HCT116 (cell line): ENCODE measurements around the gene PSMG3. TPM values are rescaled to one million over a fixed set of nuclear protein-coding genes. Genes with fewer than 3 reads are reported as not detected.

Experiments
- ATAC-seq: fragments of 200-7000 bp; cut with Tn5 transposase; 2 replicates; pipeline ENCODE4 v1.9.1; 2020; ENCODE audit warnings: mild to moderate bottlenecking, moderate library complexity
- BruUV-seq: library from RNA; stranded (reverse); fragments of 400-500 nt; replicated peaks from 2 replicates; lab custom pipeline; 2021; lab: Mats Ljungman, UMichigan
- CTCF ChIA-PET: fragments of 300-600 bp; sonication (Branson Sonifier 250); formaldehyde crosslinking; loops from one replicate; lab custom pipeline; 2021; ENCODE audit warnings: antibody characterized with exemption; lab: Charles Lee
- POLR2A ChIA-PET: fragments of 300-600, 350-600 bp; sonication (Branson Sonifier 250); formaldehyde crosslinking; loops from one replicate; lab custom pipeline; 2021; ENCODE audit warnings: antibody characterized with exemption; lab: Charles Lee
- RAD21 ChIA-PET, 2 experiments: fragments of 300-600 bp; sonication (Branson Sonifier 250); formaldehyde crosslinking; loops; one replicate each; lab custom pipeline; 2023; ENCODE audit warnings: low total read pairs in 2 of 2; ENCODE audit not compliant: uncharacterized antibody in 2 of 2, unreplicated experiment in 2 of 2, low non-redundant PET in 1 of 2; lab: Charles Lee
- DNase-seq: peaks from one replicate; pipeline ENCODE4 v3.0.0-alpha.2; 2010; ENCODE audit warnings: low read depth, low spot score
- H2AFZ ChIP-seq: fragments of 200-600 bp; shearing (Covaris generic), sonication (generic); 2 replicates; pipeline ENCODE4 v1.6.1; 2017; ENCODE audit warnings: low read depth, mixed run types, mixed read lengths, antibody characterized with exemption, low read length; ENCODE audit not compliant: poor library complexity, severe bottlenecking
- H3K27ac ChIP-seq: 2 replicates; pipeline ENCODE4 v1.5.1; 2012; ENCODE audit warnings: low read depth, low read length
- H3K27me3 ChIP-seq: fragments of 200-600 bp; sonication (generic); 2 replicates; pipeline ENCODE4 v1.6.1; 2016; ENCODE audit warnings: mixed run types, low read length, mixed read lengths; ENCODE audit not compliant: insufficient read depth
- H3K36me3 ChIP-seq, 2 experiments: fragments of 200-500 bp in 1 of 2; fragments of 200-600 bp in 1 of 2; sonication (Bioruptor generic) in 1 of 2; sonication (generic) in 1 of 2; 2 replicates each; pipeline versions ENCODE4 v1.5.1 to v1.6.1; 2014 to 2016; ENCODE audit warnings: low read length in 2 of 2, inconsistent platforms in 1 of 2, mixed read lengths in 1 of 2, mixed run types in 1 of 2; ENCODE audit not compliant: insufficient read depth in 2 of 2, control insufficient read depth in 1 of 2
- H3K4me1 ChIP-seq, 2 experiments: fragments of 200-600 bp in 1 of 2; sonication (generic) in 1 of 2; 2 replicates each; pipeline versions ENCODE4 v1.5.1 to v1.6.1; 2012 to 2017; ENCODE audit warnings: low read length in 2 of 2, inconsistent platforms in 1 of 2, mild to moderate bottlenecking in 1 of 2, mixed read lengths in 1 of 2, mixed run types in 1 of 2, moderate library complexity in 1 of 2; ENCODE audit not compliant: insufficient read depth in 2 of 2, control insufficient read depth in 1 of 2
- H3K4me2 ChIP-seq: fragments of 200-600 bp; sonication (generic); 2 replicates; pipeline ENCODE4 v1.6.1; 2017; ENCODE audit warnings: mixed run types, low read length, mixed read lengths
- H3K4me3 ChIP-seq, 2 experiments: fragments of 200-600 bp in 1 of 2; sonication (generic) in 1 of 2; replicated peaks in 1 of 2; 2 replicates each; pipeline ENCODE4 v1.5.1; 2011 to 2016; ENCODE audit warnings: low read length in 2 of 2, control low read depth in 1 of 2, low read depth in 1 of 2, mild to moderate bottlenecking in 1 of 2, mixed read lengths in 1 of 2, mixed run types in 1 of 2
- H3K79me2 ChIP-seq: fragments of 200-600 bp; sonication (generic); 2 replicates; pipeline ENCODE4 v1.6.1; 2017; ENCODE audit warnings: mild to moderate bottlenecking, mixed run types, low read length, moderate library complexity, mixed read lengths; ENCODE audit not compliant: insufficient read depth
- H3K9ac ChIP-seq: fragments of 200-600 bp; sonication (generic); 2 replicates; pipeline ENCODE4 v1.6.1; 2016; ENCODE audit warnings: low read length, mixed read lengths
- H3K9me2 ChIP-seq: fragments of 200-600 bp; sonication (generic), shearing (Covaris generic); 2 replicates; pipeline ENCODE4 v1.6.1; 2017; ENCODE audit warnings: mixed run types, mild to moderate bottlenecking, moderate library complexity; ENCODE audit not compliant: insufficient read depth
- H3K9me3 ChIP-seq, 2 experiments: fragments of 200-500 bp in 1 of 2; fragments of 200-600 bp in 1 of 2; sonication (Bioruptor generic) in 1 of 2; sonication (generic) in 1 of 2; 2 replicates each; pipeline ENCODE4 v1.6.1; 2014 to 2017; ENCODE audit warnings: low read length in 2 of 2, mixed read lengths in 2 of 2, inconsistent platforms in 1 of 2, low read depth in 1 of 2, mild to moderate bottlenecking in 1 of 2, mixed run types in 1 of 2, moderate library complexity in 1 of 2; ENCODE audit not compliant: control insufficient read depth in 1 of 2, insufficient read depth in 1 of 2
- H4K20me1 ChIP-seq: fragments of 200-600 bp; sonication (generic), shearing (Covaris generic); 2 replicates; pipeline ENCODE4 v1.6.1; 2017; ENCODE audit warnings: mixed run types, mild to moderate bottlenecking, moderate library complexity; ENCODE audit not compliant: insufficient read depth
- ATF3 ChIP-seq: IDR thresholded peaks from 2 replicates; pipeline ENCODE4 v1.6.1; 2012
- CBX3 ChIP-seq: IDR thresholded peaks from 2 replicates; pipeline ENCODE4 v1.6.1; 2012; ENCODE audit warnings: low read depth
- ELF1 ChIP-seq: IDR thresholded peaks from 2 replicates; pipeline ENCODE4 v1.6.1; 2012; ENCODE audit warnings: low read depth, borderline replicate concordance
- EZH2phosphoT487 ChIP-seq: fragments of 200-600 bp; IDR thresholded peaks from 2 replicates; pipeline ENCODE4 v1.6.1; 2018; ENCODE audit warnings: antibody characterized with exemption, borderline replicate concordance
- POLR2AphosphoS5 ChIP-seq: IDR thresholded peaks from 2 replicates; pipeline ENCODE4 v1.6.1; 2011; ENCODE audit warnings: mild to moderate bottlenecking, low read depth, low read length, moderate library complexity
- RAD21 ChIP-seq: IDR thresholded peaks from 2 replicates; pipeline ENCODE4 v1.6.1; 2012; ENCODE audit warnings: low read depth, mild to moderate bottlenecking
- SP1 ChIP-seq: IDR thresholded peaks from 2 replicates; pipeline ENCODE4 v1.6.1; 2012; ENCODE audit warnings: low read depth
- TCF7L2 ChIP-seq: IDR thresholded peaks from 2 replicates; pipeline ENCODE4 v1.7.0; 2011; ENCODE audit warnings: borderline replicate concordance, inconsistent platforms; ENCODE audit not compliant: insufficient read depth, insufficient read length; ENCODE audit errors: extremely low read depth
- YY1 ChIP-seq: IDR thresholded peaks from 2 replicates; pipeline ENCODE4 v1.6.1; 2011; ENCODE audit warnings: low read length, low read depth, moderate library complexity, mild to moderate bottlenecking; ENCODE audit not compliant: insufficient replicate concordance; ENCODE audit errors: extremely low read depth
- intact Hi-C: fragments of 100-400 bp; cut with micrococcal nuclease; formaldehyde crosslinking; loops from 2 replicates; pipeline ENCODE4 v1.10.0; 2022
- total RNA-seq: library from RNA; stranded (reverse); gene quantifications from one replicate; pipeline ENCODE4 v1.2.1, GENCODE V29; 2021; ENCODE audit not compliant: unreplicated experiment
- TF ChIP-seq, protein P1 (sequence below): IDR thresholded peaks from 2 replicates; pipeline ENCODE4 v1.6.1; 2012; ENCODE audit warnings: low read depth

Gene PSMG3
- total RNA-seq, 1 experiment from 2014 or later = 60.9 TPM

DNA sequence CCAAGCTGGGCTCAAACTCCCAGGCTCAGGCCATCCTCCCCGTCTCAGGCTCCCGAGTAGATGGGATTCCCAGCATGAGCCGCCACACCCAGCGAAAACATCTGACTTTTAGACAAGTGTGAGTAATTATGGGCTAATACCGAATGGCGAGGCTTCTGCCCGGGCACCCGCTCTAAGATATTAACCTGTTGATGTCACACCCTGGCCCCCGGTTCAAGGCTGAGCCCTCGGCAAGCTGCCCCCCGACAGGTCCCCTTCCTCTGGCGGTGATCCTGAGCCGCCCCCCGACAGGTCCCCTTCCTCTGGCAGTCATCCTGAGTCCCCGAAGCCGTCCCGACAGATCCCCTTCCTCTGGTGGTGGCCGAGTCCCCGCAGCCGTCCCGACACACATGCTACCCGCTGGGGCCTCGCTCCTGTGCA is 5.2 kb downstream of the PSMG3 start:
- Histone ChIP-seq H3K9me3 (no peaks in the 10 kb centered on the region), H3K4me3 (peak overlapping the region in 1 of 2 experiments; percentile 14; a peak in 2 of 4 replicates), H3K4me2 (peak overlapping the region; percentile 68), H3K79me2 (peaks cover 32% of the 10 kb centered on the region), H3K27ac (peak overlapping the region; percentile 13), H3K4me1 (peaks cover 40 to 62% of the 10 kb centered on the region in 2 experiments), H3K9me2 (no peaks in the 10 kb centered on the region), H3K9ac (peak overlapping the region; percentile 50), H3K36me3 (no peaks in the 10 kb centered on the region; a peak in 1 of 4 replicates), H2AFZ (no peak overlapping the region), H3K27me3 (no peaks in the 10 kb centered on the region), H4K20me1 (no peaks in the 10 kb centered on the region)
- no TSS peak for BruUV-seq
- ATAC-seq = peak; percentile 25; the same call in 1 of the 2 replicates
- ChIA-PET CTCF (no interaction called here), RAD21 (no interaction called here), POLR2A (no interaction called here)
- intact Hi-C loops = no loop called here
- DNase-seq = no peak
- TF ChIP-seq POLR2AphosphoS5 (no peak), SP1 (no peak), EZH2phosphoT487 (no peak), YY1 (no peak), ATF3 (no peak), CBX3 (no peak), ELF1 (no peak), RAD21 (no peak), TCF7L2 (no peak)
- TF ChIP-seq, protein P1, sequence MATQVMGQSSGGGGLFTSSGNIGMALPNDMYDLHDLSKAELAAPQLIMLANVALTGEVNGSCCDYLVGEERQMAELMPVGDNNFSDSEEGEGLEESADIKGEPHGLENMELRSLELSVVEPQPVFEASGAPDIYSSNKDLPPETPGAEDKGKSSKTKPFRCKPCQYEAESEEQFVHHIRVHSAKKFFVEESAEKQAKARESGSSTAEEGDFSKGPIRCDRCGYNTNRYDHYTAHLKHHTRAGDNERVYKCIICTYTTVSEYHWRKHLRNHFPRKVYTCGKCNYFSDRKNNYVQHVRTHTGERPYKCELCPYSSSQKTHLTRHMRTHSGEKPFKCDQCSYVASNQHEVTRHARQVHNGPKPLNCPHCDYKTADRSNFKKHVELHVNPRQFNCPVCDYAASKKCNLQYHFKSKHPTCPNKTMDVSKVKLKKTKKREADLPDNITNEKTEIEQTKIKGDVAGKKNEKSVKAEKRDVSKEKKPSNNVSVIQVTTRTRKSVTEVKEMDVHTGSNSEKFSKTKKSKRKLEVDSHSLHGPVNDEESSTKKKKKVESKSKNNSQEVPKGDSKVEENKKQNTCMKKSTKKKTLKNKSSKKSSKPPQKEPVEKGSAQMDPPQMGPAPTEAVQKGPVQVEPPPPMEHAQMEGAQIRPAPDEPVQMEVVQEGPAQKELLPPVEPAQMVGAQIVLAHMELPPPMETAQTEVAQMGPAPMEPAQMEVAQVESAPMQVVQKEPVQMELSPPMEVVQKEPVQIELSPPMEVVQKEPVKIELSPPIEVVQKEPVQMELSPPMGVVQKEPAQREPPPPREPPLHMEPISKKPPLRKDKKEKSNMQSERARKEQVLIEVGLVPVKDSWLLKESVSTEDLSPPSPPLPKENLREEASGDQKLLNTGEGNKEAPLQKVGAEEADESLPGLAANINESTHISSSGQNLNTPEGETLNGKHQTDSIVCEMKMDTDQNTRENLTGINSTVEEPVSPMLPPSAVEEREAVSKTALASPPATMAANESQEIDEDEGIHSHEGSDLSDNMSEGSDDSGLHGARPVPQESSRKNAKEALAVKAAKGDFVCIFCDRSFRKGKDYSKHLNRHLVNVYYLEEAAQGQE = no peak
